Suprapubic skin (tissue), 4 donors: ENCODE data around the gene NRN1.

ENCODE experiments used
- CTCF ChIP-seq, 2 donors: fragments of 200-600 bp in 1 of 2; fragments of 450-650 bp in 1 of 2; sonication (generic) in 1 of 2; IDR thresholded peaks; one replicate each; pipeline ENCODE4 v1.5.1; 2016 to 2019; ENCODE audit warnings: antibody characterized with exemption in 2 of 2, mild to moderate bottlenecking in 1 of 2, moderate library complexity in 1 of 2
- EP300 ChIP-seq: sonication (generic); formaldehyde crosslinking; IDR thresholded peaks from one replicate; pipeline ENCODE4 v1.6.1; 2017; ENCODE audit warnings: antibody characterized with exemption
- POLR2A ChIP-seq, 2 donors: fragments of 450-650 bp; IDR thresholded peaks; one replicate each; pipeline ENCODE4 v1.6.1; 2017; ENCODE audit warnings: antibody characterized with exemption in 2 of 2, mild to moderate bottlenecking in 2 of 2, moderate library complexity in 2 of 2
- POLR2AphosphoS5 ChIP-seq, 3 donors: sonication (generic); formaldehyde crosslinking; IDR thresholded peaks; one replicate each; pipeline ENCODE4 v1.6.1; 2017; ENCODE audit warnings: antibody characterized with exemption in 3 of 3

DNA sequence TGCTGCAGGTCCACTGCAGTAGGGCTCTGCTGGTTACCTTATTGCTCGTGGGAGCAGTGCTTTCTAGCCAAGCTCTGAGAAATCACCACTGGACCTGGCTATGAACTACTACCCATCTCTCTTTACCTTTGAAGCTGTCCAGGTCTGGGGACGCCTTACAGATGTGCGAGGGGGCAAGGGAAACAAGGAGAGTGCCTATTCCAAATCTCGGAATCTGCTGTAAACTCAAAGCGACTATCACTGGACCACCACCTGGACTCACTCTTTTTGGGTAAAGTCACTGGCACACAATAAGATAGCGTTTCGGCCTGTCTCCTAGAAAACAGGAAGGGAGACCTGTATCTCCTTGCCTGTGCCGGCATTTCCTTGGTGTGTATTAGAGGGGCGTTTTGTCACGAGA lies 5.3 kb downstream of the NRN1 start:
- TF ChIP-seq POLR2AphosphoS5 (IDR thresholded peaks at IDR 0.05) (no peak), CTCF (IDR thresholded peaks at IDR 0.05) (no peak), EP300 (no peak), POLR2A (IDR thresholded peaks at IDR 0.05) (no peak)
